HUDEP-2 (cell line): ENCODE data around the gene KRT32.
"Not testable (repeated sequence)": the region's sequence is repeated elsewhere in the genome, so short reads cannot be mapped to it uniquely, and the experiment has no call there.

Source experiments
- DNase-seq, 76 experiments: peaks; one replicate each; lab custom pipeline; 2025; ENCODE audit not compliant: unreplicated experiment in 76 of 76; lab: John Stamatoyannopoulos, UW

Gene KRT32

DNA sequence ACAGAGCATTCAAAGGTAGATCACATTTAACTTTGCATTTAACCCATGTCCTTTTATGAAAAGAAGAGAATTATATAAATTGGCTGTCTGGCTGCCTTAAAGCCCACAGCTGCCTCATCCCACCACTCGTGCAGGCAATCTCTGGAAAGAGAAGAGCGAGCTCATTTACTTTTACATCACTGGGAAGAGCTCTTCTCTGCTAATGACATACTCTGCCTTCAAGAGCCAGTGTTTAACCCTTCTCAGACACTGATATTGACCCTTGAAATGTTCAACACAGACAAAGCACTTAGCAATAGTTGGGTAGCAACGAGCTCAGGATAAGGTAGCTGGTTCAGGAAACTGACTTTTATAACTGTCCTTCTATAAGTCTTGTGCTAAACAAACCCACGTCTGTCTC lies 33.2 kb downstream of the KRT32 start:
- no peak for DNase-seq

DNA sequence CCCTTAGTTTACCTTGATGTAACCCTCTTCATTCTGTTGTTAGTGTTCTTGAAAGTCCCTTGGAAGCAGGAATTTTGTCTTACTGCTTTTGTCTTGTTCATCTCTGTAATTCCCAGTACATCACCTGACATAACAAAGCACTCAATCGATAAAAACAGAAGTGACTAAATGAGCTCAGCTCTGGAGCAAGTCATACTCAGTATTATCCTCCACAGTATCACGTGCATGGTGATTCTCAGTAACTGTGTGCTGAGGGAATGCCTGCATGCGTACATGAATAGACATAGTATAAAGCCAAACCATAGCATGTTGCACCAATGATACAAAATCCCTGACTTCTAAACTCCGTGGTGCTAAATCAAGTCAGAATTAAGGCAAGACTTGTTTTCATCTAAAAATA lies 33.6 kb downstream of the KRT32 start:
- DNase-seq = no peak

DNA sequence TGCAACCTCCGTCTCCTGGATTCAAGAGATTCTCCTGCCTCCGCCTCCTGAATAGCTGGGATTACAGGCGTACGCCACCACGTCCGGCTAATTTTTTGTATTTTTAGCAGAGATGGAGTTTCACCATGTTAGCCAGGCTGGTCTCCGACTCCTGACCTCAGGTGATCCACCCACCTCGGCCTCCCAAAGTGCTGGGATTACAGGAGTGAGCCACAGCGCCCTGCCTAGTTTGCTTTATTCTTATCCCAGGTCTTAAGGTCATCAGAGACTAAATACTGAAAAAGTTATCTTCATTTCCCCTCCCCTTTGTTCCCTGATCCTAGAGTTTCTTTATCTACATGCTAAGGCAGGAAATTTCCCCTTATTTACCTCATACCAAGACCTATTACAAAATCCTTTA lies 36.8 kb downstream of the KRT32 start:
- DNase-seq = not testable (repeated sequence)

DNA sequence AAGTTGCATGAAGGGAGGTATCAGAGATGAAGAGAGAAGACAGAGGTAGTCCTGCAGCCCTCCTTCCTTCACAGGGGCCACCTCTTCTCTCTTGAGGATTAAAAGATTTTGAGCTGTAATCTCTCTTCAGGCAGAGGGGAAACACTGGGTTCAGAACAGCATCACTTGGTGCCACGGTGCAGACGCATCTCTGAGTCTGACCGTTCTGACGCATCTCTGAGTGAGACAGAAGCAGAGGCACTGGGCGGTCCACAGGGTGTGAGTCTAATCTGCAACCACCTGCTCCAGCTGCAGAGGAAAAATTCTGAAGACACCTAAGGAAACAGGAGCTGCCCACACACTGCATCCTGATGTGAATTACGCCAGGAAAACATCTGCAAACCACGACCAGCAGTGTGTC lies 37.5 kb downstream of the KRT32 start:
- no peak for DNase-seq

DNA sequence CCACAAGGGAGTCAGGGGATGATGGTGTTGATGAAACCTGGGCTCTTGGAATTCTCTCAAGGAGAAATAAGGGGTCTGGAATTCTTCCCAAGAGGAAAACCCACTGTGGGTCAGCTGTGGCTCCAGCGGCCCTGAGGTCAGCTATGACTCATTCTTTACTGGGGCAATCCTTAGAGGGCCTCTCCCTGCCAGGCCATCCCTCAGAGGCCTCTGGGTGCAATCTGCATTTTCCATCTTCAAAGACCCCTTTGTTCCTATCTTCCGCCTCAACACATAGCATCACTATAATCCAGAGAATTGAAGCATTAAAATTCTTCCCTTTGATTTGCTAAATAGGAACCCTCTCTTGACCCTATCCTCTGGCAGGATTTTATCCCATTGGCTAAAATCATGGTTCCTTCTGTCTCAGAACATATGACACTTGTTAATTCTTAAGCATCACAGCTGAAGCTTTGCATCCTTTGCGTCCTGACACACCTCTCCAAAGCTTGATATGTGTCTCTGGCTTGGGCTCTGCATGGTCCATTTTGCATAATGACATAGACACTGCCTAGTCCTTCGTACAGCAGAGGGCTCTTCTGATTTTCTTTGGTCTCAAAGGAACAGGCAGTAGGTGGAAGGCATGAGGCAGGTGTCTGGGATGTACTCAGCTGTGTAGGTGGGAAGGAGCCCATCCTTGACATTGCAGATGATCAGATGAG lies 38.4 kb downstream of the KRT32 start:
- DNase-seq = no peak

DNA sequence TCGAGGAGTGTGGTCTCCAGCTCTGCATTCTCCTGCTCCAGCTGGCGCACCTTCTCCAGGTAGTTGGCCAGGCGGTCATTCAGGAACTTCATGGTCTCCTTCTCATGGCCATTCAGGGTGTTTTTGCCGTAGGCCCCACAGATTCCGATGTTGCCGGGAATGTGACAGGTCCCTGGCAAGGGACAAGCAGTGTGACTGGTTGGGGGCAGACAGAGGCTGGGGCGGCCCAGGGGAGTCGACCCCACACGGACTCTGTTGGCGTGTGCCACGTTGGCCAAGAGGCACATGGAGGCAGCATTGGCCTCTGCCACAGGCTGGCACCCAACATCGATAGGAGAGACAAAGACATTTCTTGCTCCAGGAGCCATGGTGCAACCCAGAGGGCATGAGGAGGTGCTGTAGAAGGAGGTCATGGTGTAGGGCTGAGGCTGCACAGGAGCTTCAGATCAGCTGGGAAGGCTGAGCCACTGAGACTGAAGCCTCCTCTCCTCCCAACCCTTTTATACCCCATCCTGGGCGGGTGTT lies 43.0 kb downstream of the KRT32 start, which contains the start of gene KRT37:
TSS of gene KRT37 (minus strand) at position 475 of the 525 bp plus-strand sequence. CDS start at position 413, 62 bp downstream.
- no peak for DNase-seq

DNA sequence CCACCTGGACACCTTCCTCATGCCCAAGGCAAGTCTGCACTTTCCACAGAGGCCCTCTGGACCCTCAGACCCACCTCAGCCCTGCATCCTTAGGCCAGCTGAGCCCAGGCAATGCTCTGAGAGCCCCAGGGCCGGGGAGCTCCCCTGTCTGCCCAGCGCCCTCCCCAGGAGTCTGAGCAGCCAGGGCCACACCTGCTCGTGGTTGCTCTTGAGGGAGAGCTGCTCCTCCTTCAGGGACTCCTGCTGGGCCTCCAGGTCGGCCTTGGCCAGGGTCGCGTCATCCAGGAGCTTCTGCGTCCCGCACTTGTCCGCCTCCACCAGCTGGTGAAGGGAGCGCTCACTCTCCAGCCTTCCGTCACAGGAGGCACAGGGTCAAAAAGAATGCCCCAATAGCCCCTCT lies 44.6 kb downstream of the KRT32 start:
- not testable (repeated sequence) for DNase-seq

DNA sequence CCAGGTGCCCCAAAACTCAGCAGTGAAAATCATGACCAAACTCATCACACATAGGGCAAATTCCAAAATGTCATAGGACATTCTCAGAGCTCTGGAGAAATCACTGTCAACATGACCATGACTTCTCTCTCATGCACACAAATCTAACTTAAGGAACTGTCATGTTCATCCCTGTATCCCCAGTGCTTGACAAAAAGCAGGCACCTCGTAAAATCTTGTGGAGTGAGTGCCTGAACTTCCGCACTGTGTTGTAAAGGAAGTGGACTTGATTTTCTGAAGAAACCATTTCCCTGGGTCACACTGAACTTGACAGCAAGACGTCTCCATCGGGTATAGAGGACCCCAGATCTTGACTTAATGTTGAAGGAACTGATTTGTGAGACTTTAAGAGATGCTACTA lies 45.6 kb downstream of the KRT32 start:
- DNase-seq = no peak

DNA sequence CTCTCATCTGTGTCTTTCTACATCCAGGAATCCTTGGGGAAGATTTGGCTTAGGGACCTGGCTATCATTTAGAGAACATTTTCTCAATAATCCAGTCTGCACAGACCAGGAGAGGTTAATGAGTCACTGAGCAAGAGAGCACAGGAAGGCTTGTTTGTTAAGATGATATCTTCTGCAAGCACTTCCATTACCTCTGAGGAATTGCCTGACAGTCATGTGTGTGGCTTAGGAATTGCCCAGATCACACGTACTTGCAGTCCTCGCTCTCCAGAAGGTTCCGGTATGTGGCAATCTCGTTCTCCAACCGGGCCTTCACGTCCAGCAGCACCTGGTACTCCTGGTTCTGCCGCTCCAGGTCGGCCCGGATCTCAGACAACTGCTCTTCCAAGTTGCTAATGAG lies 46.1 kb downstream of the KRT32 start:
- DNase-seq = no peak

DNA sequence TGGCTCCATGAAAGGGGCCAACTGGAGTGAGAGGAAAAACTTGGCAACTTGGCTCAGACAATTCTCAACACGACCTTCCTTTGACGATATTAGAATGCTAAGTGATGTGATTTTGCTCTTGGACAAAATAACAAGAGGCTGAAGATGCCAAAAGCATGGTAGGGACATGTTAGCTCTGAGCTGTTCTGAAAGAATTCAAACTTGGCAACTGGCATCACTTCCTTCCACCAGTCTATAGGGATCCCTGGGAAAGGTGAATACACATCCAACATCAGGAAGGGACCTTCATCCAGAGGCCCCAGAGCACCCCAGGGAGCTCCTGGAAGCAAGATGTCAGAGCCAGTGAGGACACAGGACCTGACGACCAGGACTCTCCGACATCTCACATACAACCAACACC lies 47.1 kb downstream of the KRT32 start:
- no peak for DNase-seq

DNA sequence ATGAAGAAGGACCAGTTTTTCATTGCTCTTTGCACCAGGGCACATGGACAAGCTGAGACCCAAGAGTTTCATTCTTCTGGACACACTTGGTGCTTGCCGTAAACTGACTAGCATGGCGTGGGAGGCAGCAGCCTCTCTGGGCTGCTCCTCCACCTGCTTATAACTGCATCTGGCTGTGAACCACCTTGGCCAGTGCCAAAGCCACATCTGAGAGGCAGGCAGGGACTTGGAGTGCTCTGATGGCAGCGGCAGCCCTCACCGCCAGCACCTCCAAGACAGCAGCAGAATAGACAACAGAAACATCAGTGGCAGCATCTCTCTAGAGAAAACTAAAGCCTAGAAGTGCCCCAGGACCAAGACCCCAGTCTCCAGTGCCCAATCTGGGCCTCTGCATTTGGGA lies 47.5 kb downstream of the KRT32 start:
- no peak for DNase-seq

DNA sequence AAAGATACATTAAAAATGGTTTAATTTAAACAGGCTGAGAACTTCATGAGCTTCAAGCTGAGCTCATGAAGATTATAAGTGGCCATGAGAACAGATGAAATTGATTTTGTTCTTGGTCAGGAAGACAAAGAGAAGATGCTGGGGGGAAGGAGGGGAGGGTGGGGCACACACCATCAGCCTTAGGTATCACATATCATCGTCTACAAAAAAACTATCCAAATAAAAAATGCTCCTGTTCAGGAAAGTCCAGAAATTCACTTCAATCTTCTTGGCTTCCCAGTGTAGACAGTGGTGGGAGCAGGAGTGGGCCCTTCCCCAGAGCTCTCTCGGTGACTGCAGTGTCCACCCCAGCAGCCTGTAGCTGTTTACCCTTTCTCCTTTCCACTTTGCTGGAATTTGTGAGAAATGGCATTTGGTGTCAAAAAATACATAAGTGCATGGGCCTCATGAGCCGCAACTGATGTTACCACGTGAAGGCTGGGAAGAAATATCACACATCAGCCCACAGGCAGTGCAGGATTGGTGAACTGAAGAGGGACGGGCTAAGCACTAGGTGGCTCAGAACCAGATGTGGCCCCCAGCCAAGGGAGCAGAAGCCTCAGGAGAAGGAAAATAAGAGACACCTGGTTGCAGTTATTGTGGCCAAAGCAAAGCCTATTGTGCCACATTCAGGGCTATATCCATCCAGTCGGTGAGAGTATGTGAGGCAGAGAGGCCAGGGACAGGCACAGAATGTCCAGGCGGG lies 48.9 kb downstream of the KRT32 start:
- DNase-seq = no peak

DNA sequence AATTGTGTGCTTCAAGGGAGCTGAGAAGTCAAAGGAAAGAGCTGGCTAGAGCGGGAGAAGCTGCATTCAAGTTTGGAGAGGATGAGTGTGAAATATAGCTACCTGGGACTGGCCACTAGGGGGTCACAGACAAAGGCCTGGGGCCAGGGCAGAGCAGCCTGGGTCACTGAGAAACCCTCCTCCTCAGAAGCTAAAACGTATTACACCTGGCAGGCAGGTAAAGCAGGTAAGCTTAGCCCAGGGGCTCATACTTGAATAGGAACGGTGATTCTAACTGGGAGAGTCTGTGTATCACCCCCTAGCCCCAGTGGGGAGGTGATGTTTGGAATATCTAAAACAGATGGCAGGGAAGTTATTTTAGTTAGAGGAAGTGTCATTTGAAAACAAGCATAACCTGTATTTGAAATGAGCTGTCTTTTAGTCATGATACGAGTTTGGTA lies 49.6 kb downstream of the KRT32 start:
- DNase-seq = peak in 3 of 76 experiments; percentile 2 to 20 (median 8)

DNA sequence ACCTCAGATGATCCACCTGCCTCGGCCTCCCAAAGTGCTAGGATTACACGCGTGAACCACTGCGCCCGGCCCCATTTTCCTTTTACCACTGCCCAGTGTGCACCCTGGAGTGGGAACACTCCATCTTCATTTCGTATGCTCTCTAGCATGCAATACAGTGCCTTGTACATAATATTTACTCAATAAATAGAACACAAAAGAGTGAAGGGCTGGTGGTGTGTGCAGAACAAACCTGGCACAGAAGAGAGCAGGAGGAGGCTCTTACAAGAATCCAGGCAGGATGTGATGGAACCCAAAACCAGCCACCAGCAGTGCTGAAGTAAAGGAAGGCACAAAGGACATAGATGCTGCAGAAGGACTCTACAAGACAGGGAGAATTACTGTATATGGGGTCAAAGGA lies 50.1 kb downstream of the KRT32 start:
- no peak for DNase-seq

DNA sequence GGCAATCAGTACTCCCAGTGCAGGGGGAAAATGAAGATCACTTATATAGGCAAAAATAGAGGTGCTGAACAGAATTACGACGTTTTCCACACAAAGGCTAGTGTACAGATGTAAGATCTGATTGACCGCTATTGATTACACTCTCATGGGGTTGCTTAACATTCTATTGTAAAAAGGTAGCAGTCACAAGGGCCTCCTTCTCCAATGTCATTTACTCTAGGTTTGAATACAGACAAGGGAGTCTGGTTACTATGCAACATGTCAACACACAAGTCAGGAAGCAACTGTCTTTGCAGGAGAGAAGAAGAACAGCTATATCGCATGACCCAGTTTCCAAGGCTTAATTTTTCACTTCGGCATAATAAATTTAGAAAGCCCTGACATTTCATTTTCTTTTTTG lies 50.7 kb downstream of the KRT32 start:
- DNase-seq = no peak

DNA sequence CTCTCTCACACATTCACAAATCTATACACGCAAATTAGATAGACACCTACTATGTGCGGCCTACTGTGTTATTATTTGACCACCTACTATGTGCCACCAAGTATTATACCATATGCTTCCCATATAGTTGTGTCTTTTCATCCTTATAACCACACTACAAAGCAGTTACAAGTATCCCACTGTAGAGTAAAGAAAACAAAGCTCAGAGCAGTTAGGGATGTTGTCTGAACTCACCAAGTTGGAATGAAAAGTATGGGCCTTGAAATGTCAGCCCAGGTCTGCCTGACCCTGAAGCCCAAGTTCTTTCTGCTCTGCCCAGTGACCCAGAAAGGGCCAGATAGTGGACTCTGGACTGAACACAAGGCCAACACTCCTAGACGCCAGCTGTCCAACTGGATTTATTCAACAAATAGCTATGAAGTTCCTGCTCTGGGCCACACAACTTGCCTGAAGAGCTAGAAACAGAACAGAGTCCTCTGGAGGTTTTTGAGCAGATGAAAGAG lies 51.3 kb downstream of the KRT32 start:
- no peak for DNase-seq

DNA sequence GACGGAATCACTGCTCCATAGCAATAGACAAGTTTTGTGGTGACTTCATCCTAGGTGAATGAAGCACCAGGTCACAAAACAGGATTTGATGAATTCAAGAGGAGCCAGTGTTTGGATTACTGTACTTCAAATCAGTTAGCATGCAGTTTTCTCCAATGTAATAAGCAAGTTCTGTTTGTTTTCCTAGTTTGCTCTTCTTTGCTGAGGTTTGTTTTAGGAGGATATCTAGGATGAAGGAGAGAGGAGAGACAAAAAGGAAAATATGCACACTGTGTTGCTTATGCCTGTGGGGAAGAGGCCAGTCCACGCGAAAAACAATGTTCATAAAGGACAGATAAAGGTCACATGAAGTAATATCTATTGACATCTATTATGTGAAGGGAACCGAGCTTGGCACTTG lies 51.8 kb downstream of the KRT32 start:
- no peak for DNase-seq

DNA sequence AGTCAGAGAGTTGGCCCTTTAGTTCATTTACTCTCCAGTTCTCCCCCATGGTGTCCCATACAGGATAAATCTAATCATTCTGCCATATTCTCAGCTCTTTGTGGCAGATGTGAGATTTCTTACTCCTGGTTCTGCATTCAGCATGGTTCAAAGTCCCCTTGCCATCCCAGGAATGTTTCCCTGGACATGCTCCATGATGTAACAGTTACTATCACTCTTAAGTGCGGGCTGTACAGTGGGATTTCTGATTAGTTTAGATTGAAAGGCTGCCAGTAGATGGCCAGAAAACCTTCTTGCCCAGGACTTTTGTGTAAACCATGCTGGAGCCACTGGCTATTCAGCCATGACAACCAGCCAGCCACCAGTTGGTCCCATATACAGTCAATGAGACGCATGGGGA lies 53.2 kb downstream of the KRT32 start:
- no peak for DNase-seq

DNA sequence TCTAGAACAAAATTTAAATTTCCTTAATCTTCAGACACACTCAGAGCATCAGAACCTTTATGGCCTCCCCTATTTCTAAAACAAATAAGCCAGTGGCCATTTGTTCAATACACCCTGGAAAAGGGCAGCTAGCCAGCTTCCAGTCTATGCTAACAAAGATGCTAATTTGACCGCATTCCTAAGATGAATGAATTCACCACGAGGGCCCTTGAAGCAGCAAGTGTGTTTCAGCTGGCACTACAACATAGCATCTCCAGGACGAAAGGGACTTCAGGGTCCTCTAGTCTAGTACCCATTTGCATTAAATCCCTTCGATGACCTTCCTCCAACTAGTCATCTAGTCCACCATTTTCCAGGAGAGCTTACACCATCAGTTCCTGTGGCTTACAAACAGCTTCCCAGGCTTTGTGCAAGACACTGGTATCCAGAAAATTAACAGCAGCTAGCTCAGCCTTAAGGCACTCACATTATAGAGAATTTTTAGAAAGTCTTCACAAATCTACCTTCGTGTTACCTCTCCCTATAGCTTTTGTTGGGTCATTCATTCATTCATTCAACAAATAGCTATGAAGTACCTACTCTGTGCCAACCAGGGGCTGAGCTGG lies 53.7 kb downstream of the KRT32 start:
- no peak for DNase-seq

DNA sequence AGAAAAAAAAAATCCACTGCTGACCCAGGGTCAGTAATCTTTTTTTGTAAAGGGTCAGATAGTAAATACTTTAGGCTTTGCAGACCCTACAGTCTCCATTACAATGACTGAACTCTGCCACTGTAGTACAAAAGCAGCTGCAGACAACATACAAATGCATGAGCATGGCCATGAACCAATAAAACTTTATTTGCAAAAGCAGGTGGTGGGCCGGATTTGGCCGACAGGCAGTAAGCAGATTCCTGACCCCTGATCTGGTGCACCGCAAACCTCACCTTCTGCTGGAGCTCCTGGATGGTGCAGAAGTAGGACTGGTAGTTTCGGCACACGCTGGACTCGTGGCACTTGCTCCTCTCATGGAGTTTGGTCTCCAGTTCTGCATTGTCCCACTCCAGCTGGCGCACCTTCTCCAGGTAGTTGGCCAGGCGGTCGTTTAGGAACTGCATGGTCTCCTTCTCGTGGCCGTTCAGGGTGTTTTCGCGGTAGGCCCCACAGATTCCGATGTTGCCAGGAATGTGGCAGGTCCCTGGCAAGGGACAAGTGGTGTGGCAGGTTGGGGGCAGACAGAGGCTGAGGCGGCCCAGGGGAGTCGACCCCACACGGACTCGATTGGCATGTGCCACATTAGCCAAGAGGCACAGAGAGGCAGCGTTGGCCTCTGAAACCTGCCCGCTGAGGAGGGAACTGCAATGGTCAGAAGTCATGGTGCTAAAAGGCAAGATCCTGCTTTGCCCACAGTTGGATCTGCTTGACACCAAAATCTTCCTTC lies 55.9 kb downstream of the KRT32 start:
- no peak for DNase-seq
